ENCODE data around the gene RRAGA. TPM values are rescaled to one million over a fixed set of nuclear protein-coding genes. Genes with fewer than 3 reads are reported as not detected.

Gene RRAGA
- total RNA-seq, 4 donors from 2014 or later: 49.8 to 80.5 (median 54.6) TPM

GRCh38 chr9:19023078-19023477, 26.1 kb upstream of the RRAGA start:
- TF ChIP-seq, protein P1, sequence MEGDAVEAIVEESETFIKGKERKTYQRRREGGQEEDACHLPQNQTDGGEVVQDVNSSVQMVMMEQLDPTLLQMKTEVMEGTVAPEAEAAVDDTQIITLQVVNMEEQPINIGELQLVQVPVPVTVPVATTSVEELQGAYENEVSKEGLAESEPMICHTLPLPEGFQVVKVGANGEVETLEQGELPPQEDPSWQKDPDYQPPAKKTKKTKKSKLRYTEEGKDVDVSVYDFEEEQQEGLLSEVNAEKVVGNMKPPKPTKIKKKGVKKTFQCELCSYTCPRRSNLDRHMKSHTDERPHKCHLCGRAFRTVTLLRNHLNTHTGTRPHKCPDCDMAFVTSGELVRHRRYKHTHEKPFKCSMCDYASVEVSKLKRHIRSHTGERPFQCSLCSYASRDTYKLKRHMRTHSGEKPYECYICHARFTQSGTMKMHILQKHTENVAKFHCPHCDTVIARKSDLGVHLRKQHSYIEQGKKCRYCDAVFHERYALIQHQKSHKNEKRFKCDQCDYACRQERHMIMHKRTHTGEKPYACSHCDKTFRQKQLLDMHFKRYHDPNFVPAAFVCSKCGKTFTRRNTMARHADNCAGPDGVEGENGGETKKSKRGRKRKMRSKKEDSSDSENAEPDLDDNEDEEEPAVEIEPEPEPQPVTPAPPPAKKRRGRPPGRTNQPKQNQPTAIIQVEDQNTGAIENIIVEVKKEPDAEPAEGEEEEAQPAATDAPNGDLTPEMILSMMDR (IDR thresholded peaks at IDR 0.05; ENCODE audit: low read depth): no peak

DNA sequence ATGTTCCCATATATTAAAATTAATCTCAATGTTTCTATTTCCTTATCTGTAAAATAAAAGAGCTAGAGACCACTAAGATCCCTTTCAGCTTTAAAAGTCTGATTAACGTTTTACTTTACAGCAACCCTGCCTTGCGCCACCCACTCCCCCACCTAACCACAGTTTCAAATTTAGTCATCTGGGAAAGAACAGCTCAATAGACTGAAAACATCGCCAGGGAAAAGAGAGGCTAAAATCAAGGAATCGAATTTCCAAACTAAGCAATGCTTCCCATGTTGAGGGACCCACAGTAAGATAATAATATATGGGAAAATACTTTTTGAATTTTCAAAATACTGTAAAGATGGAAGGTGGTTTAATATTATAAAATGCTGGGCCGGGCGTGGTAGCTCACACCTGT, 22.9 kb upstream of the RRAGA start:
- TF ChIP-seq, protein P1 (IDR thresholded peaks at IDR 0.05; ENCODE audit: low read depth): no peak

DNA sequence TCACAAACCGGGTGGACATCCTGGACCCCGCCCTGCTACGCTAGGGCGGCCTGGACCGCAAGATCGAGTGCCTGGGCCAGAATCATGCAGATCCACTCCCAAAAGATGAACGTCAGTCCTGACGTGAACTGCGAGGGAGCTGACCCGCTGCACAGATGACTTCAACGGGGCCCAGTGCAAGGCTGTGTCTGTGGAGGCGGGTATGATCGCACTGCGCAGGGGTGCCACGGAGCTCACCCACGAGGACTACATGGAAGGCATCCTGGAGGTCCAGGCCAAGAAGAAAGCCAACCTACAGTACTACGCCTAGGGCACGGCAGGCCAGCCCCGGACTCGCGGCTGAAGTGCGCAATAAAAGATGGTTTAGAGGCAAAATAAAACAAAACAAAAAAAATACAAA, 21.4 kb upstream of the RRAGA start:
- TF ChIP-seq, protein P1 (IDR thresholded peaks at IDR 0.05; ENCODE audit: low read depth): no peak

GRCh38 chr9:19028835-19029451, 20.3 kb upstream of the RRAGA start:
- TF ChIP-seq, protein P1 (IDR thresholded peaks at IDR 0.05; ENCODE audit: low read depth): no peak

- TF ChIP-seq, protein P1 (IDR thresholded peaks at IDR 0.05; ENCODE audit: low read depth): no peak
Observed at GRCh38 chr9:19030899-19031298, 18.3 kb upstream of the RRAGA start.

- TF ChIP-seq, protein P1 (IDR thresholded peaks at IDR 0.05; ENCODE audit: low read depth): no peak
Observed at GRCh38 chr9:19032406-19032805, 16.8 kb upstream of the RRAGA start.

GRCh38 chr9:19033015-19033414, 16.2 kb upstream of the RRAGA start, which contains the start of gene SAXO1:
TSS of gene SAXO1 (minus strand) at chr9:19033209. CDS start at chr9:19032908, 301 bp downstream.
- TF ChIP-seq, protein P1 (IDR thresholded peaks at IDR 0.05; ENCODE audit: low read depth): no peak

All from subcutaneous adipose tissue (tissue), 4 donors.